ENCODE data around the gene PACC1.

GRCh38 chr1:212317916-212318315, 96.8 kb downstream of the PACC1 start:
- TF ChIP-seq POLR2A (IDR thresholded peaks at IDR 0.05) (no peak), EP300 (IDR thresholded peaks at IDR 0.05) (no peak)
- TF ChIP-seq, protein P1, sequence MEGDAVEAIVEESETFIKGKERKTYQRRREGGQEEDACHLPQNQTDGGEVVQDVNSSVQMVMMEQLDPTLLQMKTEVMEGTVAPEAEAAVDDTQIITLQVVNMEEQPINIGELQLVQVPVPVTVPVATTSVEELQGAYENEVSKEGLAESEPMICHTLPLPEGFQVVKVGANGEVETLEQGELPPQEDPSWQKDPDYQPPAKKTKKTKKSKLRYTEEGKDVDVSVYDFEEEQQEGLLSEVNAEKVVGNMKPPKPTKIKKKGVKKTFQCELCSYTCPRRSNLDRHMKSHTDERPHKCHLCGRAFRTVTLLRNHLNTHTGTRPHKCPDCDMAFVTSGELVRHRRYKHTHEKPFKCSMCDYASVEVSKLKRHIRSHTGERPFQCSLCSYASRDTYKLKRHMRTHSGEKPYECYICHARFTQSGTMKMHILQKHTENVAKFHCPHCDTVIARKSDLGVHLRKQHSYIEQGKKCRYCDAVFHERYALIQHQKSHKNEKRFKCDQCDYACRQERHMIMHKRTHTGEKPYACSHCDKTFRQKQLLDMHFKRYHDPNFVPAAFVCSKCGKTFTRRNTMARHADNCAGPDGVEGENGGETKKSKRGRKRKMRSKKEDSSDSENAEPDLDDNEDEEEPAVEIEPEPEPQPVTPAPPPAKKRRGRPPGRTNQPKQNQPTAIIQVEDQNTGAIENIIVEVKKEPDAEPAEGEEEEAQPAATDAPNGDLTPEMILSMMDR (IDR thresholded peaks at IDR 0.05) = no peak
